ENCODE data around the gene CSMD2.

- TF ChIP-seq CTCF (IDR thresholded peaks at IDR 0.05 in 4 of 5, conservative IDR thresholded peaks at IDR 0.05 in 1 of 5), result no peak
- no peak for TF ChIP-seq POLR2A (IDR thresholded peaks at IDR 0.05)
Observed at GRCh38 chr1:34050709-34051485, 114.1 kb downstream of the CSMD2 start.

Data from gastrocnemius medialis (tissue), 4 donors.